AG09309 (cell line): ENCODE results near the gene ETNK1.
A peak's percentile ranks its signal among the peaks of the same experiment; 100 is the strongest.

ENCODE experiments used
- DNase-seq: peaks from one replicate; pipeline ENCODE4 v3.0.0-alpha.2; 2010; ENCODE audit warnings: low read depth
- H3K4me3 ChIP-seq: 2 replicates; pipeline ENCODE4 v1.5.1; 2011; ENCODE audit warnings: mild to moderate bottlenecking, low read depth, low read length, moderate library complexity; ENCODE audit not compliant: control insufficient read depth
- TF ChIP-seq, protein P1 (sequence below): IDR thresholded peaks from 2 replicates; pipeline ENCODE4 v1.5.1; 2011; ENCODE audit warnings: mild to moderate bottlenecking, low read depth, low read length, inconsistent platforms; ENCODE audit not compliant: insufficient read depth, control insufficient read depth; ENCODE audit errors: missing control alignments

ETNK1 gene

DNA sequence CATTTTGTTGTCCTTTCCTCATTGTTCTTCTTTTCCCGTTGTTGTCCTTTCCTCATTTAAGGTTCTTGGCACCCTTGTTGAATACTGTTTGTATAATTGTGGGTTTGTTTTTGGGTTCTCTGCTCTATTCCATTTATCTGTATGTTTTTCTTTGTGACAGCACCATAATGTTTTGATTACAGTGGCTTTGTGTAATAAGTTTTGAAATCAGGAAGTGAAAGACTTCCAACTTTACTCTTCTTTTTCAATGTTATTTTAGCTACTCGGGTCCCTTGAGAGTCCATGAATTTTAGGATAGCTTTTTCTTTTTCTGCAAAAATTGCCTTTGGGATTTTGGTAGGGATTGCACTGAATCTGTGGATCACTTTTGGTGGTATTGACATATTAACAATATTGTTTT lies 28.1 kb downstream of the ETNK1 start:
- DNase-seq = peak; percentile 21
- no peak overlapping the region for H3K4me3 ChIP-seq
- TF ChIP-seq, protein P1, sequence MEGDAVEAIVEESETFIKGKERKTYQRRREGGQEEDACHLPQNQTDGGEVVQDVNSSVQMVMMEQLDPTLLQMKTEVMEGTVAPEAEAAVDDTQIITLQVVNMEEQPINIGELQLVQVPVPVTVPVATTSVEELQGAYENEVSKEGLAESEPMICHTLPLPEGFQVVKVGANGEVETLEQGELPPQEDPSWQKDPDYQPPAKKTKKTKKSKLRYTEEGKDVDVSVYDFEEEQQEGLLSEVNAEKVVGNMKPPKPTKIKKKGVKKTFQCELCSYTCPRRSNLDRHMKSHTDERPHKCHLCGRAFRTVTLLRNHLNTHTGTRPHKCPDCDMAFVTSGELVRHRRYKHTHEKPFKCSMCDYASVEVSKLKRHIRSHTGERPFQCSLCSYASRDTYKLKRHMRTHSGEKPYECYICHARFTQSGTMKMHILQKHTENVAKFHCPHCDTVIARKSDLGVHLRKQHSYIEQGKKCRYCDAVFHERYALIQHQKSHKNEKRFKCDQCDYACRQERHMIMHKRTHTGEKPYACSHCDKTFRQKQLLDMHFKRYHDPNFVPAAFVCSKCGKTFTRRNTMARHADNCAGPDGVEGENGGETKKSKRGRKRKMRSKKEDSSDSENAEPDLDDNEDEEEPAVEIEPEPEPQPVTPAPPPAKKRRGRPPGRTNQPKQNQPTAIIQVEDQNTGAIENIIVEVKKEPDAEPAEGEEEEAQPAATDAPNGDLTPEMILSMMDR = no peak

DNA sequence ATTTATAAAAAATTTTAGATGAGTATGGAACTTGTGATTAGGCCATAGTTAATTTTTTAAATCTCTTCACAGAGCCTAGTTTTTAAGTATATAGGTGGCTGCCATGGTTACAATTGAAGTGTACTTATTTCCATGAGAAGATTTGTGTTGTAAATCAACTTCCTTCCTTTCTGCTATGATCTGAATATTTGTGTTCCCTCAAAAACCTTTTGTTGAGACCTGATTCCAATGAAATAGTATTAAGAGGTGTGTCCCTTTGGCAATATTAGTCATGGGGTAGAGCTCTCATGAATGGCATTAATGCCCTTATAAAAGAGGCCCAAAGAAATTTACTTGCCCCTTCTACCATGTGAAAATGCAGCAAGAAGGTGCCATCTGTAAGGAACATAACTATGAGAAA lies 28.8 kb downstream of the ETNK1 start:
- TF ChIP-seq, protein P1 = no peak
- no peak overlapping the region for H3K4me3 ChIP-seq
- DNase-seq = no peak

DNA sequence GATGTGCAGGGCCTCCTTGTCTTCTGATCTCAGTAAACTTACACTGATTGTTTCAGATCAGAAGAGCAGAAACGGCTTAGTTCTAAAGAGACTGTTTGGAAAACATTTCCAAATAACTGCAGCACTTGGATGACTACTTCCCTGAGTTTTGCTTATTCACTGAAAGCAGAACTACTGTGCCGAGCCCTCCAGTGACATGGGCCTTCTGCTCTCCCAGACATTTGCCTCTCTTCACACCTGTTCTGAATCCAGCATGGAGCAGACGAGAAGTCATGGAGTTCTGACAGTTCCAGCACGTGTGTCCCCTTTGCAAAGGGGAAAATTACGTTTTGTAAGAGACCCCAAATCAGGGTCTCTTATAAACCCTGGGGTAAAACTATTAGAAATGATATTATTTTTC lies 31.4 kb downstream of the ETNK1 start:
- no peak for DNase-seq
- H3K4me3 ChIP-seq = no peak overlapping the region
- TF ChIP-seq, protein P1 = no peak

DNA sequence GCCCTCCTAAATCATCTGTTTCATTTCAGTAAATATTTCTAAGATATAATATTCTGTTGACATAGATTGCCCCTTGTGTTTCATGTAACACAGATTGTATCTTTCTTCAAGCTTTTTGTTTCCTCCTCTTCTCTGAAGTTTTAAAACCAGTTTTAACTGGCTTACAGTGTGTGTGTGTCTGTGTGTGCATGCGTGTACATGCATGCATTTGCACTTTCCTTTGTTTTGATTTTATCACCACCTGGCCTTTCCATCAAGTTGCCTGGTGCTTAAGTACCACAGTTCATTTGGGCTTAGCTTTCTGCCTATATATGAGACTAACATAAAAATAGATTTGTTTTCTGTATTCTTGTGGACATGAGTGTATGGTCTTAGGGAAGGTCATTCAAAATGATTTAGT lies 31.9 kb downstream of the ETNK1 start:
- DNase-seq = no peak
- no peak overlapping the region for H3K4me3 ChIP-seq
- TF ChIP-seq, protein P1 = no peak

DNA sequence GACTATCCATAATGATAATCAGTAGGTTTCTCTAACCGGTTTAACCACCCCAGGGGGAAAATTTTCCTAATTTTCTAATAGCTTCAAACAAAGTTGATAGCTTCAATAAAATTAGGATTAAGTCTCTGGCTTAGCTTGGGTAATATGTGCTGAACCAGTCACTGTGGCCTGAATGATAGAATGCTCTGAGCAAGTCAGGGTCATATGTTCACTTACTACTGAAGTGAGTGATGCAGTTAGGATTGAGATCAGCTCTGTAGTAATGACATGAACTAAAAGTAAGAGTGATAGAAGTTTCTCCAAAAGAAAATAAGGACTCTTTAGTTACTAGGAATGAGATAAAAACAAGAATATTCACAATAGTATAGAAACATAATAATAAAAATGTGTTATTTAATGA lies 32.6 kb downstream of the ETNK1 start:
- TF ChIP-seq, protein P1 = no peak
- H3K4me3 ChIP-seq = no peak overlapping the region
- no peak for DNase-seq

DNA sequence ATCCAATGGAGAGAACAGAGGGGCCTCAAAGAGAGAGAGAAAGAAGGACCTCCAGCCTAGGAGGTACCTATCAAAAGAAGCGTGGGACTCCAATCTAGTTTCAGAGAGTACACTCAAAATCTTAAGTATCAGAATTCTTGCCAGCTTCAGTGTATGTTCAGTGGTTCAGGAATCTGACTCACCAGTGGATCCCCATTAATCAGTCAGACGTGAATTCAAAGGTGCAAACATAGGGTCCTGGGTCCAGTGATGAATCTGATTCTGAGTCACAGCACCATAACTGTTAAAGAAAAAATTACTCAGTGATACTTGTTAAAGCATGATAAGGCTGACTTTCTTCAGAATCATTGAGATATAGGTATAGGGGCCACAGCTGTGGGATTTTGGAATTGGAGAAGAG lies 33.2 kb downstream of the ETNK1 start:
- H3K4me3 ChIP-seq = no peak overlapping the region
- peak; percentile 27 for DNase-seq
- TF ChIP-seq, protein P1 = no peak

DNA sequence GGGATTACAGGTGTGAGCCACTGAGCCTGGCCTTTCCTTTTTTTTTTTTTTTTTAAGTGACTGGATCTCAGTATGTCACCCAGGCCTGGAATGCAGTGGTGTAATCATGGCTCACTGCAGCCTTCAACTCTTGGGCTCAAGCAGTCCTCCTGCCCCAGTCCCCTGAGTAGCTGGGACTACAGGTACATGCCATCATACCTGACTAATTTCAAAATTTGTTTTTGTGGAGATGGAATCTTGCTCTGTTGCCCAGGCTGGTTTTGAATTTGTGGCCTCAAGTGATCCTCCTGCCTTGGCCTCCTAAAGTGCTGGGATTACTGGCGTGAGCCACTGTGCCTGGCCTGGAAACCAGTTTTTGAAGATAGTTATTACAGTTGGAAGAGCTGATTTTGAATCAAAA lies 37.4 kb downstream of the ETNK1 start:
- no peak for DNase-seq
- TF ChIP-seq, protein P1 = no peak

More for the DNA sequence above, 37.4 kb downstream of the ETNK1 start:
- no peak overlapping the region for H3K4me3 ChIP-seq
